HepG2 (cell line): ENCODE results near the gene ST6GALNAC2. TPM values are rescaled to one million over a fixed set of nuclear protein-coding genes. Genes with fewer than 3 reads are reported as not detected.
A peak's percentile ranks its signal among the peaks of the same experiment; 100 is the strongest.

Experiments
- ARHGAP35 ChIP-seq: sonication (generic); formaldehyde crosslinking; IDR thresholded peaks from 2 replicates; pipeline ENCODE4 v1.9.0; 2022; ENCODE audit warnings: mild to moderate bottlenecking, inconsistent platforms, moderate library complexity, missing genetic modification reagents, borderline replicate concordance
- DNMT3B ChIP-seq: conservative IDR thresholded peaks from 2 replicates; pipeline ENCODE4 v1.6.1; 2016; ENCODE audit warnings: missing biosample characterization, control low read depth
- HDAC6 ChIP-seq: fragments of 200-600 bp; sonication (generic); IDR thresholded peaks from 2 replicates; pipeline ENCODE4 v1.7.0; 2017; ENCODE audit warnings: mild to moderate bottlenecking, antibody characterized with exemption, low read length, low read depth
- ISX ChIP-seq: sonication (generic); formaldehyde crosslinking; conservative IDR thresholded peaks from 2 replicates; pipeline ENCODE4 v1.5.0; 2020; ENCODE audit warnings: missing genetic modification reagents
- MLX ChIP-seq: IDR thresholded peaks from 2 replicates; pipeline ENCODE4 v1.6.1; 2016
- PAWR ChIP-seq: sonication (generic); formaldehyde crosslinking; IDR thresholded peaks from 2 replicates; pipeline ENCODE4 v1.4.0; 2020; ENCODE audit warnings: missing genetic modification reagents, mild to moderate bottlenecking, borderline replicate concordance
- RAD51 ChIP-seq: fragments of 450-650 bp; IDR thresholded peaks from 2 replicates; pipeline ENCODE4 v1.6.1; 2016; ENCODE audit warnings: borderline replicate concordance
- SIX1 ChIP-seq: sonication (generic); formaldehyde crosslinking; IDR thresholded peaks from 2 replicates; pipeline ENCODE4 v1.4.0; 2020; ENCODE audit warnings: missing genetic modification reagents, borderline replicate concordance
- YEATS4 ChIP-seq: sonication (generic); formaldehyde crosslinking; IDR thresholded peaks from 2 replicates; pipeline ENCODE4 v1.4.0; 2020; ENCODE audit warnings: missing genetic modification reagents, borderline replicate concordance
- ZFP37 ChIP-seq: sonication (generic); formaldehyde crosslinking; IDR thresholded peaks from 2 replicates; pipeline ENCODE4 v1.4.0; 2020; ENCODE audit warnings: missing genetic modification reagents, borderline replicate concordance
- ZFP82 ChIP-seq: sonication (generic); formaldehyde crosslinking; IDR thresholded peaks from 2 replicates; pipeline ENCODE4 v1.5.1; 2020; ENCODE audit warnings: mild to moderate bottlenecking, missing genetic modification reagents, borderline replicate concordance
- ZNF251 ChIP-seq: sonication (generic); formaldehyde crosslinking; IDR thresholded peaks from 2 replicates; pipeline ENCODE4 v1.9.0; 2021; ENCODE audit warnings: mild to moderate bottlenecking, missing genetic modification reagents
- ZNF350 ChIP-seq: sonication (generic); formaldehyde crosslinking; IDR thresholded peaks from 2 replicates; pipeline ENCODE4 v1.4.0; 2020; ENCODE audit warnings: mild to moderate bottlenecking, low read depth, missing genetic modification reagents, borderline replicate concordance
- ZNF546 ChIP-seq: sonication (generic); formaldehyde crosslinking; conservative IDR thresholded peaks from 2 replicates; pipeline ENCODE4 v1.8.1; 2023; ENCODE audit warnings: mild to moderate bottlenecking, missing genetic modification reagents
- ZNF660 ChIP-seq: sonication (generic); formaldehyde crosslinking; IDR thresholded peaks from 2 replicates; pipeline ENCODE4 v1.5.1; 2020; ENCODE audit warnings: mild to moderate bottlenecking, low read depth, missing genetic modification reagents, borderline replicate concordance
- polyA plus RNA-seq, 8 experiments: library from polyadenylated mRNA; depleted of rRNA in 3 of 8; stranded (reverse) in 7 of 8; unstranded in 1 of 8; fragments of >200 nt; fragmentation: Illumina TruSeq in 4 of 8; extraction: Trizol in 4 of 8; gene quantifications; 2 replicates each; pipeline versions ENCODE4 v1.2.1 to v1.2.3, GENCODE V29; 2011 to 2016; ENCODE audit warnings: low read depth in 4 of 8, missing spikeins in 1 of 8, mixed read lengths in 1 of 8; ENCODE audit not compliant: insufficient read depth in 1 of 8
- total RNA-seq, 5 experiments: library from RNA; depleted of rRNA; stranded (reverse); fragments of >200 nt; fragmentation: Illumina TruSeq; extraction: Trizol; gene quantifications; 2 replicates each; pipeline ENCODE4 v1.2.3, GENCODE V29; 2016; ENCODE audit warnings: low read depth in 1 of 5
- TF ChIP-seq, protein P1 (sequence below): IDR thresholded peaks from 2 replicates; pipeline ENCODE4 v1.6.1; 2016; ENCODE audit warnings: low read depth, missing genetic modification reagents, missing compliant biosample characterization
- TF ChIP-seq, protein P2 (sequence below): sonication (generic); formaldehyde crosslinking; IDR thresholded peaks from 2 replicates; pipeline ENCODE4 v1.4.0; 2020; ENCODE audit warnings: mild to moderate bottlenecking, missing genetic modification reagents
- TF ChIP-seq, protein P3 (sequence below): sonication (generic); formaldehyde crosslinking; IDR thresholded peaks from 2 replicates; pipeline ENCODE4 v1.8.0; 2022; ENCODE audit warnings: low read depth, missing genetic modification reagents

The ST6GALNAC2 gene
- total and polyA plus RNA-seq, 2 of the 13 experiments (the other 11 are each of a cell fraction or from before 2014, with no cell fraction given): 0.12 to 0.49 TPM

GRCh38 chr17:76557368-76558197 is 28.1 kb downstream of the ST6GALNAC2 start (continued):
- TF ChIP-seq, protein P1, sequence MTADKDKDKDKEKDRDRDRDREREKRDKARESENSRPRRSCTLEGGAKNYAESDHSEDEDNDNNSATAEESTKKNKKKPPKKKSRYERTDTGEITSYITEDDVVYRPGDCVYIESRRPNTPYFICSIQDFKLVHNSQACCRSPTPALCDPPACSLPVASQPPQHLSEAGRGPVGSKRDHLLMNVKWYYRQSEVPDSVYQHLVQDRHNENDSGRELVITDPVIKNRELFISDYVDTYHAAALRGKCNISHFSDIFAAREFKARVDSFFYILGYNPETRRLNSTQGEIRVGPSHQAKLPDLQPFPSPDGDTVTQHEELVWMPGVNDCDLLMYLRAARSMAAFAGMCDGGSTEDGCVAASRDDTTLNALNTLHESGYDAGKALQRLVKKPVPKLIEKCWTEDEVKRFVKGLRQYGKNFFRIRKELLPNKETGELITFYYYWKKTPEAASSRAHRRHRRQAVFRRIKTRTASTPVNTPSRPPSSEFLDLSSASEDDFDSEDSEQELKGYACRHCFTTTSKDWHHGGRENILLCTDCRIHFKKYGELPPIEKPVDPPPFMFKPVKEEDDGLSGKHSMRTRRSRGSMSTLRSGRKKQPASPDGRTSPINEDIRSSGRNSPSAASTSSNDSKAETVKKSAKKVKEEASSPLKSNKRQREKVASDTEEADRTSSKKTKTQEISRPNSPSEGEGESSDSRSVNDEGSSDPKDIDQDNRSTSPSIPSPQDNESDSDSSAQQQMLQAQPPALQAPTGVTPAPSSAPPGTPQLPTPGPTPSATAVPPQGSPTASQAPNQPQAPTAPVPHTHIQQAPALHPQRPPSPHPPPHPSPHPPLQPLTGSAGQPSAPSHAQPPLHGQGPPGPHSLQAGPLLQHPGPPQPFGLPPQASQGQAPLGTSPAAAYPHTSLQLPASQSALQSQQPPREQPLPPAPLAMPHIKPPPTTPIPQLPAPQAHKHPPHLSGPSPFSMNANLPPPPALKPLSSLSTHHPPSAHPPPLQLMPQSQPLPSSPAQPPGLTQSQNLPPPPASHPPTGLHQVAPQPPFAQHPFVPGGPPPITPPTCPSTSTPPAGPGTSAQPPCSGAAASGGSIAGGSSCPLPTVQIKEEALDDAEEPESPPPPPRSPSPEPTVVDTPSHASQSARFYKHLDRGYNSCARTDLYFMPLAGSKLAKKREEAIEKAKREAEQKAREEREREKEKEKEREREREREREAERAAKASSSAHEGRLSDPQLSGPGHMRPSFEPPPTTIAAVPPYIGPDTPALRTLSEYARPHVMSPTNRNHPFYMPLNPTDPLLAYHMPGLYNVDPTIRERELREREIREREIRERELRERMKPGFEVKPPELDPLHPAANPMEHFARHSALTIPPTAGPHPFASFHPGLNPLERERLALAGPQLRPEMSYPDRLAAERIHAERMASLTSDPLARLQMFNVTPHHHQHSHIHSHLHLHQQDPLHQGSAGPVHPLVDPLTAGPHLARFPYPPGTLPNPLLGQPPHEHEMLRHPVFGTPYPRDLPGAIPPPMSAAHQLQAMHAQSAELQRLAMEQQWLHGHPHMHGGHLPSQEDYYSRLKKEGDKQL (CRISPR knock-in tag): no peak
- TF ChIP-seq, protein P2, sequence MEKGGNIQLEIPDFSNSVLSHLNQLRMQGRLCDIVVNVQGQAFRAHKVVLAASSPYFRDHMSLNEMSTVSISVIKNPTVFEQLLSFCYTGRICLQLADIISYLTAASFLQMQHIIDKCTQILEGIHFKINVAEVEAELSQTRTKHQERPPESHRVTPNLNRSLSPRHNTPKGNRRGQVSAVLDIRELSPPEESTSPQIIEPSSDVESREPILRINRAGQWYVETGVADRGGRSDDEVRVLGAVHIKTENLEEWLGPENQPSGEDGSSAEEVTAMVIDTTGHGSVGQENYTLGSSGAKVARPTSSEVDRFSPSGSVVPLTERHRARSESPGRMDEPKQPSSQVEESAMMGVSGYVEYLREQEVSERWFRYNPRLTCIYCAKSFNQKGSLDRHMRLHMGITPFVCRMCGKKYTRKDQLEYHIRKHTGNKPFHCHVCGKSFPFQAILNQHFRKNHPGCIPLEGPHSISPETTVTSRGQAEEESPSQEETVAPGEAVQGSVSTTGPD (CRISPR knock-in tag): no peak; the same call in 1 of the 2 replicates
- TF ChIP-seq ZNF660 (CRISPR knock-in tag) (0 out of 2 replicates have a peak, but pooled peaks have one; percentile 32), PAWR (CRISPR knock-in tag) (no peak), HDAC6 (no peak), SIX1 (CRISPR knock-in tag) (no peak; the same call in 1 of the 2 replicates), ZNF251 (peak; percentile 87; the same call in 1 of the 2 replicates), ZNF350 (CRISPR knock-in tag) (peak; percentile 99), RAD51 (no peak), DNMT3B (no peak), ZFP82 (no peak), MLX (CRISPR knock-in tag) (peak; percentile 15; the same call in 1 of the 2 replicates), ZFP37 (no peak), ISX (no peak), ZNF546 (0 out of 2 replicates have a peak, but pooled peaks have one; percentile 64), ARHGAP35 (CRISPR knock-in tag) (no peak; the same call in 1 of the 2 replicates), YEATS4 (CRISPR knock-in tag) (peak; percentile 99)
- TF ChIP-seq, protein P3, sequence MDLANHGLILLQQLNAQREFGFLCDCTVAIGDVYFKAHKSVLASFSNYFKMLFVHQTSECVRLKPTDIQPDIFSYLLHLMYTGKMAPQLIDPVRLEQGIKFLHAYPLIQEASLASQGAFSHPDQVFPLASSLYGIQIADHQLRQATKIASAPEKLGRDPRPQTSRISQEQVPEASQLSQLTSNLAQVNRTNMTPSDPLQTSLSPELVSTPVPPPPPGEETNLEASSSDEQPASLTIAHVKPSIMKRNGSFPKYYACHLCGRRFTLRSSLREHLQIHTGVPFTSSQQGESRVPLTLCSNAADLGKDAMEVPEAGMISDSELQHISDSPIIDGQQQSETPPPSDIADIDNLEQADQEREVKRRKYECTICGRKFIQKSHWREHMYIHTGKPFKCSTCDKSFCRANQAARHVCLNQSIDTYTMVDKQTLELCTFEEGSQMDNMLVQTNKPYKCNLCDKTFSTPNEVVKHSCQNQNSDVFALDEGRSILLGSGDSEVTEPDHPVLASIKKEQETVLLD: peak; percentile 80
